K562 (cell line): ENCODE data around the gene AIF1. TPM values are rescaled to one million over a fixed set of nuclear protein-coding genes. Genes with fewer than 3 reads are reported as not detected.

Experiments
- CEBPB ChIP-seq: fragments of 450-650 bp; IDR thresholded peaks from 2 replicates; pipeline ENCODE4 v1.6.1; 2016; ENCODE audit warnings: missing genetic modification characterization, missing compliant biosample characterization
- ELK1 ChIP-seq: sonication (generic); formaldehyde crosslinking; IDR thresholded peaks from 2 replicates; pipeline ENCODE4 v1.8.1; 2022; ENCODE audit warnings: missing genetic modification reagents
- SMAD4 ChIP-seq: fragments of 250-450 bp; sonication (Bioruptor Pico); conservative IDR thresholded peaks from 2 replicates; pipeline ENCODE4 v1.8.0; 2021; ENCODE audit warnings: inconsistent platforms, mild to moderate bottlenecking, moderate library complexity
- SMARCB1 ChIP-seq: IDR thresholded peaks from 2 replicates; pipeline ENCODE4 v1.6.1; 2011; ENCODE audit warnings: improper control_type of control experiment, low read depth; ENCODE audit not compliant: insufficient read length
- ZNF407 ChIP-seq: fragments of 450-650 bp; IDR thresholded peaks from 2 replicates; pipeline ENCODE4 v1.6.1; 2016; ENCODE audit warnings: low read depth
- polyA plus RNA-seq, 8 experiments: library from polyadenylated mRNA; depleted of rRNA in 4 of 8; stranded (reverse) in 5 of 8; unstranded in 3 of 8; fragments of >200 nt; fragmentation: Nextera tagmentation in 2 of 8; fragmentation: Illumina TruSeq in 1 of 8; extraction: Ambion mirVana in 2 of 8; extraction: Trizol in 1 of 8; gene quantifications; 2 replicates each; pipeline versions ENCODE4 v1.2.1 to v1.2.3, GENCODE V29; 2011 to 2014; ENCODE audit warnings: inconsistent platforms in 1 of 8, missing spikeins in 1 of 8
- total RNA-seq, 7 experiments: library from RNA; depleted of rRNA in 6 of 7; stranded (reverse); fragments of >200 nt in 6 of 7; fragmentation: Illumina TruSeq in 2 of 7; extraction: Trizol in 2 of 7; gene quantifications; 2 replicates each; pipeline versions ENCODE4 v1.2.1 to v1.2.3, GENCODE V29; 2011 to 2021; ENCODE audit warnings: low replicate concordance in 1 of 7
- TF ChIP-seq, protein P1 (sequence below): fragments of 450-650 bp; IDR thresholded peaks from 2 replicates; pipeline ENCODE4 v1.6.1; 2016; ENCODE audit warnings: mild to moderate bottlenecking, moderate library complexity

Gene AIF1
- total and polyA plus RNA-seq, 9 of the 15 experiments (the other 6 are each of a cell fraction or from before 2014, with no cell fraction given) = 9.4 to 33.4 (median 19.4) TPM

GRCh38 chr6:31620586-31621319 is 5.7 kb downstream of the AIF1 start, which contains the start of gene PRRC2A (continued):
- TF ChIP-seq, protein P1, sequence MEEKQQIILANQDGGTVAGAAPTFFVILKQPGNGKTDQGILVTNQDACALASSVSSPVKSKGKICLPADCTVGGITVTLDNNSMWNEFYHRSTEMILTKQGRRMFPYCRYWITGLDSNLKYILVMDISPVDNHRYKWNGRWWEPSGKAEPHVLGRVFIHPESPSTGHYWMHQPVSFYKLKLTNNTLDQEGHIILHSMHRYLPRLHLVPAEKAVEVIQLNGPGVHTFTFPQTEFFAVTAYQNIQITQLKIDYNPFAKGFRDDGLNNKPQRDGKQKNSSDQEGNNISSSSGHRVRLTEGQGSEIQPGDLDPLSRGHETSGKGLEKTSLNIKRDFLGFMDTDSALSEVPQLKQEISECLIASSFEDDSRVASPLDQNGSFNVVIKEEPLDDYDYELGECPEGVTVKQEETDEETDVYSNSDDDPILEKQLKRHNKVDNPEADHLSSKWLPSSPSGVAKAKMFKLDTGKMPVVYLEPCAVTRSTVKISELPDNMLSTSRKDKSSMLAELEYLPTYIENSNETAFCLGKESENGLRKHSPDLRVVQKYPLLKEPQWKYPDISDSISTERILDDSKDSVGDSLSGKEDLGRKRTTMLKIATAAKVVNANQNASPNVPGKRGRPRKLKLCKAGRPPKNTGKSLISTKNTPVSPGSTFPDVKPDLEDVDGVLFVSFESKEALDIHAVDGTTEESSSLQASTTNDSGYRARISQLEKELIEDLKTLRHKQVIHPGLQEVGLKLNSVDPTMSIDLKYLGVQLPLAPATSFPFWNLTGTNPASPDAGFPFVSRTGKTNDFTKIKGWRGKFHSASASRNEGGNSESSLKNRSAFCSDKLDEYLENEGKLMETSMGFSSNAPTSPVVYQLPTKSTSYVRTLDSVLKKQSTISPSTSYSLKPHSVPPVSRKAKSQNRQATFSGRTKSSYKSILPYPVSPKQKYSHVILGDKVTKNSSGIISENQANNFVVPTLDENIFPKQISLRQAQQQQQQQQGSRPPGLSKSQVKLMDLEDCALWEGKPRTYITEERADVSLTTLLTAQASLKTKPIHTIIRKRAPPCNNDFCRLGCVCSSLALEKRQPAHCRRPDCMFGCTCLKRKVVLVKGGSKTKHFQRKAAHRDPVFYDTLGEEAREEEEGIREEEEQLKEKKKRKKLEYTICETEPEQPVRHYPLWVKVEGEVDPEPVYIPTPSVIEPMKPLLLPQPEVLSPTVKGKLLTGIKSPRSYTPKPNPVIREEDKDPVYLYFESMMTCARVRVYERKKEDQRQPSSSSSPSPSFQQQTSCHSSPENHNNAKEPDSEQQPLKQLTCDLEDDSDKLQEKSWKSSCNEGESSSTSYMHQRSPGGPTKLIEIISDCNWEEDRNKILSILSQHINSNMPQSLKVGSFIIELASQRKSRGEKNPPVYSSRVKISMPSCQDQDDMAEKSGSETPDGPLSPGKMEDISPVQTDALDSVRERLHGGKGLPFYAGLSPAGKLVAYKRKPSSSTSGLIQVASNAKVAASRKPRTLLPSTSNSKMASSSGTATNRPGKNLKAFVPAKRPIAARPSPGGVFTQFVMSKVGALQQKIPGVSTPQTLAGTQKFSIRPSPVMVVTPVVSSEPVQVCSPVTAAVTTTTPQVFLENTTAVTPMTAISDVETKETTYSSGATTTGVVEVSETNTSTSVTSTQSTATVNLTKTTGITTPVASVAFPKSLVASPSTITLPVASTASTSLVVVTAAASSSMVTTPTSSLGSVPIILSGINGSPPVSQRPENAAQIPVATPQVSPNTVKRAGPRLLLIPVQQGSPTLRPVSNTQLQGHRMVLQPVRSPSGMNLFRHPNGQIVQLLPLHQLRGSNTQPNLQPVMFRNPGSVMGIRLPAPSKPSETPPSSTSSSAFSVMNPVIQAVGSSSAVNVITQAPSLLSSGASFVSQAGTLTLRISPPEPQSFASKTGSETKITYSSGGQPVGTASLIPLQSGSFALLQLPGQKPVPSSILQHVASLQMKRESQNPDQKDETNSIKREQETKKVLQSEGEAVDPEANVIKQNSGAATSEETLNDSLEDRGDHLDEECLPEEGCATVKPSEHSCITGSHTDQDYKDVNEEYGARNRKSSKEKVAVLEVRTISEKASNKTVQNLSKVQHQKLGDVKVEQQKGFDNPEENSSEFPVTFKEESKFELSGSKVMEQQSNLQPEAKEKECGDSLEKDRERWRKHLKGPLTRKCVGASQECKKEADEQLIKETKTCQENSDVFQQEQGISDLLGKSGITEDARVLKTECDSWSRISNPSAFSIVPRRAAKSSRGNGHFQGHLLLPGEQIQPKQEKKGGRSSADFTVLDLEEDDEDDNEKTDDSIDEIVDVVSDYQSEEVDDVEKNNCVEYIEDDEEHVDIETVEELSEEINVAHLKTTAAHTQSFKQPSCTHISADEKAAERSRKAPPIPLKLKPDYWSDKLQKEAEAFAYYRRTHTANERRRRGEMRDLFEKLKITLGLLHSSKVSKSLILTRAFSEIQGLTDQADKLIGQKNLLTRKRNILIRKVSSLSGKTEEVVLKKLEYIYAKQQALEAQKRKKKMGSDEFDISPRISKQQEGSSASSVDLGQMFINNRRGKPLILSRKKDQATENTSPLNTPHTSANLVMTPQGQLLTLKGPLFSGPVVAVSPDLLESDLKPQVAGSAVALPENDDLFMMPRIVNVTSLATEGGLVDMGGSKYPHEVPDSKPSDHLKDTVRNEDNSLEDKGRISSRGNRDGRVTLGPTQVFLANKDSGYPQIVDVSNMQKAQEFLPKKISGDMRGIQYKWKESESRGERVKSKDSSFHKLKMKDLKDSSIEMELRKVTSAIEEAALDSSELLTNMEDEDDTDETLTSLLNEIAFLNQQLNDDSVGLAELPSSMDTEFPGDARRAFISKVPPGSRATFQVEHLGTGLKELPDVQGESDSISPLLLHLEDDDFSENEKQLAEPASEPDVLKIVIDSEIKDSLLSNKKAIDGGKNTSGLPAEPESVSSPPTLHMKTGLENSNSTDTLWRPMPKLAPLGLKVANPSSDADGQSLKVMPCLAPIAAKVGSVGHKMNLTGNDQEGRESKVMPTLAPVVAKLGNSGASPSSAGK = no peak
- peak; percentile 92 for TF ChIP-seq SMAD4 (CRISPR knock-in tag)
- TF ChIP-seq CEBPB (tag) = no peak
- TF ChIP-seq ELK1 (CRISPR knock-in tag) = no peak
- no peak for TF ChIP-seq SMARCB1
- peak; percentile 66 for TF ChIP-seq ZNF407
